Measurements from ENCODE around the gene NUP62.

Gene NUP62

GRCh38 chr19:49918089-49918488 lies 11.2 kb downstream of the NUP62 start:
- Histone ChIP-seq H3K27ac (ENCODE audit: low read length) (no peak overlapping the region), H3K27me3 (ENCODE audit: insufficient read depth, low read length, poor library complexity) (no peaks in the 10 kb centered on the region), H3K9me3 (ENCODE audit: insufficient read depth, low read length, severe bottlenecking) (no peaks in the 10 kb centered on the region), H3K79me2 (ENCODE audit: insufficient read depth, low read length) (peaks cover 96% of the 10 kb centered on the region), H3K4me1 (ENCODE audit: insufficient read depth, low read length) (peaks cover 15% of the 10 kb centered on the region), H3K4me3 (ENCODE audit: low read depth in 1 of 2, low read length in 2 of 2) (no peak overlapping the region), H4K20me1 (ENCODE audit: insufficient read depth, low read length) (peaks cover 91% of the 10 kb centered on the region), H2AFZ (ENCODE audit: low read depth, low read length) (no peak overlapping the region), H3K4me2 (ENCODE audit: insufficient read depth, low read length) (no peak overlapping the region), H3K36me3 (ENCODE audit: insufficient read depth, low read length) (peaks cover 92% of the 10 kb centered on the region), H3K9ac (ENCODE audit: low read depth, low read length) (no peak overlapping the region)
- DNase-seq (no peak), ATAC-seq (ENCODE audit: insufficient read depth, low read depth) (no peak)
- TF ChIP-seq EZH2 (IDR thresholded peaks at IDR 0.05; ENCODE audit: borderline replicate concordance, low read depth, low read length, severe bottlenecking) (no peak), CTCF (IDR thresholded peaks at IDR 0.05; ENCODE audit: borderline replicate concordance, extremely low read depth, low read length, poor library complexity, severe bottlenecking) (no peak)

- ATAC-seq (ENCODE audit: insufficient read depth, low read depth) (no peak), DNase-seq (no peak)
- no peak overlapping the region for H2AFZ ChIP-seq (ENCODE audit: low read depth, low read length)
- H3K79me2 ChIP-seq (ENCODE audit: insufficient read depth, low read length): peaks cover 94% of the 10 kb centered on the region
- no peak overlapping the region for H3K27ac ChIP-seq (ENCODE audit: low read length)
- no peak overlapping the region for H3K4me3 ChIP-seq (ENCODE audit: low read depth in 1 of 2, low read length in 2 of 2)
- H3K4me1 ChIP-seq (ENCODE audit: insufficient read depth, low read length): 0 out of 2 replicates have a peak, but pooled peaks cover 5% of the 10 kb centered on the region
- no peaks in the 10 kb centered on the region for H3K9me3 ChIP-seq (ENCODE audit: insufficient read depth, low read length, severe bottlenecking)
- H3K36me3 ChIP-seq (ENCODE audit: insufficient read depth, low read length): peaks cover 92% of the 10 kb centered on the region
- TF ChIP-seq EZH2 (IDR thresholded peaks at IDR 0.05; ENCODE audit: borderline replicate concordance, low read depth, low read length, severe bottlenecking) (no peak), CTCF (IDR thresholded peaks at IDR 0.05; ENCODE audit: borderline replicate concordance, extremely low read depth, low read length, poor library complexity, severe bottlenecking) (peak; percentile 40)
- H4K20me1 ChIP-seq (ENCODE audit: insufficient read depth, low read length): peaks cover 90% of the 10 kb centered on the region
- H3K9ac ChIP-seq (ENCODE audit: low read depth, low read length): no peak overlapping the region
- H3K27me3 ChIP-seq (ENCODE audit: insufficient read depth, low read length, poor library complexity): no peaks in the 10 kb centered on the region
- H3K4me2 ChIP-seq (ENCODE audit: insufficient read depth, low read length): no peak overlapping the region
Measured at GRCh38 chr19:49916839-49917733, 12.2 kb downstream of the NUP62 start.

GRCh38 chr19:49915271-49915670 lies 14.0 kb downstream of the NUP62 start:
- peaks cover 86% of the 10 kb centered on the region for H4K20me1 ChIP-seq (ENCODE audit: insufficient read depth, low read length)
- DNase-seq (no peak), ATAC-seq (ENCODE audit: insufficient read depth, low read depth) (0 out of 3 replicates have a peak, but pooled peaks have one; percentile 39)
- no peaks in the 10 kb centered on the region for H3K9me3 ChIP-seq (ENCODE audit: insufficient read depth, low read length, severe bottlenecking)
- peaks cover 92% of the 10 kb centered on the region for H3K79me2 ChIP-seq (ENCODE audit: insufficient read depth, low read length)
- no peak overlapping the region for H3K27ac ChIP-seq (ENCODE audit: low read length)
- H3K27me3 ChIP-seq (ENCODE audit: insufficient read depth, low read length, poor library complexity): no peaks in the 10 kb centered on the region
- no peaks in the 10 kb centered on the region for H3K4me1 ChIP-seq (ENCODE audit: insufficient read depth, low read length)
- H2AFZ ChIP-seq (ENCODE audit: low read depth, low read length): no peak overlapping the region
- peaks cover 90% of the 10 kb centered on the region for H3K36me3 ChIP-seq (ENCODE audit: insufficient read depth, low read length)
- H3K4me3 ChIP-seq (ENCODE audit: low read depth in 1 of 2, low read length in 2 of 2): no peak overlapping the region
- H3K4me2 ChIP-seq (ENCODE audit: insufficient read depth, low read length): no peak overlapping the region
- TF ChIP-seq EZH2 (IDR thresholded peaks at IDR 0.05; ENCODE audit: borderline replicate concordance, low read depth, low read length, severe bottlenecking) (no peak), CTCF (IDR thresholded peaks at IDR 0.05; ENCODE audit: borderline replicate concordance, extremely low read depth, low read length, poor library complexity, severe bottlenecking) (peak; percentile 45)
- no peak overlapping the region for H3K9ac ChIP-seq (ENCODE audit: low read depth, low read length)
